ACC112 (cell line): Measurements from ENCODE around the gene HYAL2.
"Not testable (repeated sequence)": the region's sequence is repeated elsewhere in the genome, so short reads cannot be mapped to it uniquely, and the experiment has no call there.

Experiments used
- H2AFZ ChIP-seq: fragments of 200-600 bp; sonication (generic); one replicate; pipeline ENCODE4 v1.6.0; 2017; ENCODE audit warnings: antibody characterized with exemption, low read length; ENCODE audit not compliant: unreplicated experiment
- H3K27ac ChIP-seq: fragments of 200-600 bp; sonication (generic); 2 replicates; pipeline ENCODE4 v1.5.1; 2014; ENCODE audit warnings: low read depth, mild to moderate bottlenecking, antibody characterized with exemption, low read length, moderate library complexity
- H3K27me3 ChIP-seq: fragments of 200-600 bp; sonication (generic); 2 replicates; pipeline ENCODE4 v1.6.1; 2014; ENCODE audit warnings: mild to moderate bottlenecking, antibody characterized with exemption, low read length, moderate library complexity, mixed read lengths; ENCODE audit not compliant: insufficient read depth
- H3K36me3 ChIP-seq: fragments of 200-600 bp; sonication (generic); 2 replicates; pipeline ENCODE4 v1.6.1; 2016; ENCODE audit warnings: mild to moderate bottlenecking, antibody characterized with exemption, low read length, moderate library complexity, mixed read lengths; ENCODE audit not compliant: insufficient read depth
- H3K4me1 ChIP-seq: fragments of 200-600 bp; sonication (generic); one replicate; pipeline ENCODE4 v1.6.1; 2016; ENCODE audit warnings: low read length, mixed read lengths; ENCODE audit not compliant: insufficient read depth, unreplicated experiment, control insufficient read depth
- H3K4me3 ChIP-seq: fragments of 200-600 bp; sonication (generic); 2 replicates; pipeline ENCODE4 v1.5.1; 2014; ENCODE audit warnings: mild to moderate bottlenecking, low read depth, low read length
- H3K79me2 ChIP-seq: fragments of 200-600 bp; sonication (generic); one replicate; pipeline ENCODE4 v1.6.0; 2016; ENCODE audit warnings: low read length; ENCODE audit not compliant: control insufficient read depth, unreplicated experiment, insufficient read depth

HYAL2 gene

GRCh38 chr3:50319894-50320625 lies 2.5 kb downstream of the HYAL2 start:
- Histone ChIP-seq H3K4me3 (peak overlapping the region; percentile 84), H2AFZ (no peak overlapping the region), H3K4me1 (peaks cover 42% of the 10 kb centered on the region), H3K27ac (no peak overlapping the region), H3K36me3 (peaks cover 9% of the 10 kb centered on the region; the same call in 1 of the 2 replicates), H3K79me2 (peaks cover 22% of the 10 kb centered on the region), H3K27me3 (no peaks in the 10 kb centered on the region)

DNA sequence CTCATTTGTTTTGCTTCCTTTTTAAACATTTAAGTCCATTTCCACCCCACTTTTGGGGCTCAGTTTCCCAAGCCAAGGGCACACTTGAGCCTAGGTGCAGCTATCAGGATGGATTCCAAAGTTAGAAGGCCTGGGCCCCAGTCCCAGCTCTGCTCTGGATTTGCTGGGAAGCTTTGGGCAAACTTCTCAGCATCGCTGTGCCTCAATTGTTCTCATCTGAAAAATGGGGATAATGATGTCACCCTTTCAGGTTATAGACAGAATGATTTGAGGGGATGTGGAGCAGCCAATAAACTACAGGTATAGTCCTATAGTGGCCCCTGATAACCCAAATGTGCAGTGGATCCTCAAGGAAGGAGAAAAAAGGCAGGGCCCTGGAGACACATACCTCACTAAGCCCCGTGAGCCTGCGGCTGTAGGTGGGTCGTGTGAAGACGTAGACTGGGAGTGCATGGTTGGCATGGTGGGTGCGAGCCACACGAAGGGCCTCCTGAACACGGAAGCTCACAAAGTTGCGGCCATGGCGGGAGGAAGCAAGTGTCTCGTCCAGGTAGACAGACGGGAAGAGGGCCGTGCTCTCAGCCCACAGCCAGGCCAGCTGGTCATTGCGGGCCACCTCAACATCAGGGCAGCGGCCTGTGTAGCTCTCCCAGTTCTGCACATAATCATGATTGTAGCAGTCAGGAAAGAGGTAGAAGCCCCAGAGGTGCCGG lies 3.2 kb downstream of the HYAL2 start:
- no peak overlapping the region for H3K27ac ChIP-seq
- H2AFZ ChIP-seq: no peak overlapping the region
- H3K4me1 ChIP-seq: peaks cover 40% of the 10 kb centered on the region
- peak overlapping the region; percentile 84; the same call in 1 of the 2 replicates for H3K4me3 ChIP-seq
- no peaks in the 10 kb centered on the region for H3K27me3 ChIP-seq
- H3K36me3 ChIP-seq: peaks cover 10% of the 10 kb centered on the region; the same call in 1 of the 2 replicates
- H3K79me2 ChIP-seq: peaks cover 22% of the 10 kb centered on the region

- Histone ChIP-seq H3K4me3 (no peak overlapping the region), H3K79me2 (peaks cover 22% of the 10 kb centered on the region), H3K27ac (no peak overlapping the region), H3K4me1 (peaks cover 33% of the 10 kb centered on the region), H3K27me3 (no peaks in the 10 kb centered on the region), H3K36me3 (peaks cover 10% of the 10 kb centered on the region; the same call in 1 of the 2 replicates), H2AFZ (no peak overlapping the region)
Observed at GRCh38 chr3:50318615-50319014, 3.9 kb downstream of the HYAL2 start.

DNA sequence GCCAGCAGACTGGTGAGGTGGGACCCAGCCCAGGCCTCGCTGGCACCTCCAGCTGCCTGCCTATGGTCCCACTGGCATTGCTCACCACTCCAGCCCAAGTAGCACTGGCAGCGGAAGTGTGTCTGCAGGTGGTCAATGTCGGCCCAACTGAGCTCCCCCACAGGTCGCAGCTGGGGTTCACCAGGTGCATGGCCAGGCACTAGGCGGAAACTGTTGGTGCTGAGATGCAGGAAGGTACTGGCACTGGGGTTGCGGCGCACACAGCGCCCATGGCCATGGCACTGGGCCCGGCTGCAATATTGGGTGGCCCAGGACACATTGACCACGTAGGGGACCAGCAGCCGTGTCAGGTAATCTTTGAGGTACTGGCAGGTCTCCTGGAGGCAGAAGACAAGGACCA lies 4.4 kb downstream of the HYAL2 start:
- no peaks in the 10 kb centered on the region for H3K27me3 ChIP-seq
- no peak overlapping the region for H2AFZ ChIP-seq
- H3K4me3 ChIP-seq: no peak overlapping the region
- peaks cover 29% of the 10 kb centered on the region for H3K4me1 ChIP-seq
- peaks cover 22% of the 10 kb centered on the region for H3K79me2 ChIP-seq
- H3K27ac ChIP-seq: no peak overlapping the region
- peaks cover 10% of the 10 kb centered on the region; the same call in 1 of the 2 replicates for H3K36me3 ChIP-seq

- no peak overlapping the region for H3K4me3 ChIP-seq
- H2AFZ ChIP-seq: no peak overlapping the region
- no peaks in the 10 kb centered on the region for H3K27me3 ChIP-seq
- peaks cover 23% of the 10 kb centered on the region for H3K4me1 ChIP-seq
- H3K79me2 ChIP-seq: peaks cover 22% of the 10 kb centered on the region
- no peak overlapping the region for H3K27ac ChIP-seq
- H3K36me3 ChIP-seq: peaks cover 10% of the 10 kb centered on the region; the same call in 1 of the 2 replicates
Observed at GRCh38 chr3:50317300-50317699, 5.2 kb downstream of the HYAL2 start.

DNA sequence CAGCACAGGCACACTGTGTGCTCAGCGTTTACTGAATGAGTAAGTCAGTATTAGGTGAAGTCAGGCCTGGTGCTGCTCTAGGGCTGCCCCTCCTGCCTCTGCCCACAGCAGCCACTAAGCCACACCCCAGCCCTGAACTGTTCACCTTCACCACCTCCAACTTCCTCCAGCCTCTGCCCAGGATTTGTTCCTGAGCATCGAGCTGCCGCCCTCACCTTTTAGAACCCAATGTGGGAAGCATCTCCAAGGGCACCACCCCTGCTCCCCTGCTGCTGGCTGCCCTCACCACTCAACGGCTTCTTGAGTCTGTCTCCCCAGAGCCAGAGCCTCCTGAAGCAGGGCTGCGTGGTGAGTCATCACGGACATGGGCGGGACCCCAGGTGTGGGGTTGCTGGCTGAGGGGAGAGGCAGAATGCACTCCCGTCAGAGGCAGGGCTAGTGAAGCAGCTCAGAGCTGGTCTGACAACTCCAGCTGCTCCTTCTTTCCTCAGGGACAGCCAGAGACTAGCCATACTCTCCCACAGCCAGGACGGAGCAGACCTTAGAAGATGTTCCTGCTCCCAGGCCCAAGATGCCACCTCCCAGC lies 5.8 kb downstream of the HYAL2 start:
- H3K79me2 ChIP-seq: peaks cover 22% of the 10 kb centered on the region
- peaks cover 17% of the 10 kb centered on the region for H3K4me1 ChIP-seq
- H2AFZ ChIP-seq: no peak overlapping the region
- H3K4me3 ChIP-seq: no peak overlapping the region
- no peak overlapping the region for H3K27ac ChIP-seq
- peaks cover 10% of the 10 kb centered on the region; the same call in 1 of the 2 replicates for H3K36me3 ChIP-seq
- H3K27me3 ChIP-seq: no peaks in the 10 kb centered on the region

DNA sequence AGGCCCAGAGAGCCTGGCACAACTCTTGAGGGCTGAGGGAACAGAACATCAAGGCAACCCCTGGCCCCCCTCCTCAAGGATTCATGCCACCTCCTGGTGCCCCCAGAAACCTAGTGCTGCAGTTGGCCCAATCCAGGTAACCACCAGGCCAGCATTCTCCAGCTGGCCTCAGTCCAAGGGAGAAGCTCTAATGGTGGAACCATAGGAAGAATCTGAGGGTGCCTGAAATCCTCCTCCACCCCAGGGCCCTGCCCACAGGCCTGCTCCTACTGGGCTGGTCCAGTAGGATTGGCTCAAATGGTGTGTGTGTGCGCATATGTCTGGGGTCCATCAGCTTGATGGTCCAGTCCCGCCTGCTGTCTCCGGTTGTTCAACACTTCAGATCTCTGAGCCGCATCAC lies 7.7 kb downstream of the HYAL2 start:
- Histone ChIP-seq H3K36me3 (peaks cover 12% of the 10 kb centered on the region; the same call in 1 of the 2 replicates), H3K79me2 (peaks cover 13% of the 10 kb centered on the region), H3K4me1 (peaks cover 10% of the 10 kb centered on the region), H3K27me3 (no peaks in the 10 kb centered on the region), H3K27ac (no peak overlapping the region), H2AFZ (no peak overlapping the region), H3K4me3 (no peak overlapping the region)

DNA sequence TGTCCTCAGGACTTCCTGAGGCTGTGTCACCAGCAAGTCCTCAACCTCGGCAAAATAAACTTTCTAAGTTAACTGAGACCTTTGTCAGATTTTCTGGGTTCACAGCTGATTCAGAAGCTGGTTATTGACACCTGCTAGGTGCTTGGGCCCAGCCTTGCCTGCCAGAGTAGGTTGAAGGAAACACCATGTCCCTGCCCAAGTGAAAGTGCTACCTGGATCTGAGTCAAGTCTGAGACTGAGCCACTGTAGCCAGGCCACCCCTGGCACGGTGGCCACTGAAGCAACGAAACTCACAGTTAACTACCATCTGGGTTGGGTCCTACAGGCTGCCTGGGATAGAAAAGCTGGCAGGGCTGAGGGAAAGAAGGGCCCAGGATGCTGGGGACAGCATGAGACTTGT lies 8.2 kb downstream of the HYAL2 start:
- Histone ChIP-seq H3K4me3 (no peak overlapping the region), H3K27ac (no peak overlapping the region), H2AFZ (no peak overlapping the region), H3K36me3 (peaks cover 14% of the 10 kb centered on the region; the same call in 1 of the 2 replicates), H3K27me3 (no peaks in the 10 kb centered on the region), H3K79me2 (peaks cover 8% of the 10 kb centered on the region), H3K4me1 (peaks cover 10% of the 10 kb centered on the region)

- not testable (repeated sequence) for H3K79me2 ChIP-seq, H3K4me1 ChIP-seq, H3K27me3 ChIP-seq, H2AFZ ChIP-seq, H3K4me3 ChIP-seq, H3K27ac ChIP-seq
- peaks cover 10% of the 10 kb centered on the region; the same call in 1 of the 2 replicates for H3K36me3 ChIP-seq
Observed at GRCh38 chr3:50312041-50312440, 10.5 kb downstream of the HYAL2 start.

DNA sequence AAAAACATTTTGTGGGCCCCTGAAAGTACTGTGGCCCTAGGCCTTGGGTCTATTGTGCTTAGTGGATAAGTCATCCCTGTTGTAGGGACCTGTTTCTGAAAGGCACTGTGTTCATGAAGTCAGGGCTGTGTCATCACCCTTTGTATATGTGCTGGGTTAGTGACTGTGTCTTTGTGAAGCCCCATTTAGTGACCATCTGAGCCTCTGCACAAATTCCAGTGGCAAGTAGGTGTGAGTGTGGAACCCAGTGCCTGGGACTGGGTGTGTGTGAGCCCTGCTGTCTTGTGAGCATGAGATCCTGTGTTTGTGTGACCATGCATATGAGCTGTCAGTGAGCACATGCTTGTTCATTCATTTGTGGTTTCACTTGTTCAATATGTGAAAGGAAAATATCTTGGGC lies 17.9 kb downstream of the HYAL2 start:
- Histone ChIP-seq H2AFZ (no peak overlapping the region), H3K4me3 (no peak overlapping the region), H3K27ac (no peak overlapping the region), H3K27me3 (no peaks in the 10 kb centered on the region), H3K36me3 (peaks cover 3% of the 10 kb centered on the region; the same call in 1 of the 2 replicates), H3K79me2 (peaks cover 3% of the 10 kb centered on the region), H3K4me1 (peaks cover 16% of the 10 kb centered on the region)
